Thyroid gland (tissue), 4 donors: Measurements from ENCODE around the gene MBNL2. TPM values are rescaled to one million over a fixed set of nuclear protein-coding genes. Genes with fewer than 3 reads are reported as not detected.
A peak's percentile ranks its signal among the peaks of the same experiment; 100 is the strongest.

ENCODE experiments used
- DNase-seq, 2 donors: peaks; one replicate each; pipeline ENCODE4 v3.0.0-alpha.2; 2019
- H3K27ac ChIP-seq, 3 donors: fragments of 200-600 bp; sonication (generic); 1 replicate in 2 of 3; 2 replicates in 1 of 3; pipeline ENCODE4 v1.5.1; 2016 to 2019; ENCODE audit warnings: mild to moderate bottlenecking in 1 of 3, moderate library complexity in 1 of 3
- H3K27me3 ChIP-seq: fragments of 200-600 bp; sonication (generic); one replicate; pipeline ENCODE4 v1.5.1; 2019
- H3K36me3 ChIP-seq, 2 donors: fragments of 200-600 bp; sonication (generic); one replicate each; pipeline ENCODE4 v1.5.1; 2016 to 2019
- H3K4me1 ChIP-seq, 2 donors: fragments of 200-600 bp; sonication (generic); one replicate each; pipeline ENCODE4 v1.5.1; 2017 to 2019
- H3K4me3 ChIP-seq, 3 donors: fragments of 200-600 bp; sonication (generic); replicated peaks in 1 of 3; 1 replicate in 2 of 3; 2 replicates in 1 of 3; pipeline ENCODE4 v1.5.1; 2016; ENCODE audit warnings: mild to moderate bottlenecking in 1 of 3
- H3K9me3 ChIP-seq: fragments of 200-600 bp; sonication (generic); one replicate; pipeline ENCODE4 v1.5.1; 2017
- CTCF ChIP-seq, 6 experiments: fragments of 200-600 bp in 3 of 6; fragments of 450-650 bp in 3 of 6; sonication (generic) in 3 of 6; IDR thresholded peaks; one replicate each; pipeline ENCODE4 v1.5.1; 2016 to 2019; ENCODE audit warnings: antibody characterized with exemption in 6 of 6, mild to moderate bottlenecking in 2 of 6, inconsistent platforms in 1 of 6, moderate library complexity in 1 of 6
- POLR2A ChIP-seq, 2 donors: fragments of 450-650 bp; IDR thresholded peaks; one replicate each; pipeline ENCODE4 v1.6.1; 2017; ENCODE audit warnings: antibody characterized with exemption in 2 of 2, mild to moderate bottlenecking in 2 of 2, moderate library complexity in 1 of 2
- WGBS, 2 donors: methylation state at CpG; one replicate each; pipeline ENCODE4 v1.1.5; 2017; 5-methylcytosine and 5-hydroxymethylcytosine counted together
- intact Hi-C: fragments of 100-400 bp; cut with DNase I; formaldehyde crosslinking; loops from one replicate; pipeline ENCODE4 v1.15.1; 2023
- total RNA-seq, 4 donors: library from RNA; depleted of rRNA; stranded (reverse); fragments of >200 nt; gene quantifications; one replicate each; pipeline ENCODE4 v1.2.3, GENCODE V29; 2016

Gene MBNL2
- total RNA-seq, 4 donors from 2014 or later, result 93.4 to 99.9 (median 98.3) TPM

GRCh38 chr13:97429681-97430081 is 207.5 kb downstream of the MBNL2 start:
- intact Hi-C loops, result loop anchor here (10.0 kb wide), 1 partner anchor 1775 kb away; the partner anchor contains the start of gene UBAC2

GRCh38 chr13:97430296-97430695 is 208.2 kb downstream of the MBNL2 start:
- WGBS, 2 donors, result 72 to 75% methylated on average over 4 of the region's 4 CpGs
- no peaks in the 10 kb centered on the region for H3K27me3 ChIP-seq
- no peaks in the 10 kb centered on the region for H3K4me1 ChIP-seq
- no peak overlapping the region for H3K4me3 ChIP-seq
- no peak for TF ChIP-seq CTCF (IDR thresholded peaks at IDR 0.05)
- no peak for TF ChIP-seq POLR2A (IDR thresholded peaks at IDR 0.05)
- DNase-seq, result no peak
- intact Hi-C loops, result loop anchor here (10.0 kb wide), 1 partner anchor 1775 kb away; the partner anchor contains the start of gene UBAC2
- H3K9me3 ChIP-seq, result no peaks in the 10 kb centered on the region
- no peak overlapping the region for H3K27ac ChIP-seq
- H3K36me3 ChIP-seq, result no peaks in the 10 kb centered on the region

More at GRCh38 chr13:97429681-97430081, 207.5 kb downstream of the MBNL2 start:
- H3K27me3 ChIP-seq, result no peaks in the 10 kb centered on the region
- H3K4me1 ChIP-seq, result no peaks in the 10 kb centered on the region
- H3K4me3 ChIP-seq, result no peak overlapping the region
- TF ChIP-seq CTCF (IDR thresholded peaks at IDR 0.05), result no peak
- 76 to 78% methylated on average over 6 of the region's 6 CpGs for WGBS, 2 donors
- H3K36me3 ChIP-seq, result no peaks in the 10 kb centered on the region
- no peaks in the 10 kb centered on the region for H3K9me3 ChIP-seq
- DNase-seq, result no peak
- H3K27ac ChIP-seq, result no peak overlapping the region

- no peaks in the 10 kb centered on the region for H3K27me3 ChIP-seq
- TF ChIP-seq CTCF (IDR thresholded peaks at IDR 0.05), result no peak
- TF ChIP-seq POLR2A (IDR thresholded peaks at IDR 0.05), result no peak
- no peaks in the 10 kb centered on the region for H3K36me3 ChIP-seq
- WGBS, 2 donors, result 87 to 93% methylated on average over 4 of the region's 4 CpGs
- H3K4me1 ChIP-seq, result no peaks in the 10 kb centered on the region
- no peak overlapping the region for H3K4me3 ChIP-seq
- intact Hi-C loops, result loop anchor here (10.0 kb wide), 1 partner anchor 1774 kb away; the partner anchor contains the start of gene UBAC2
- H3K27ac ChIP-seq, result no peak overlapping the region
- DNase-seq, result no peak
- no peaks in the 10 kb centered on the region for H3K9me3 ChIP-seq
Measured at GRCh38 chr13:97431171-97431764, 209.1 kb downstream of the MBNL2 start.

GRCh38 chr13:97432232-97432916 is 210.2 kb downstream of the MBNL2 start:
- Histone ChIP-seq H3K36me3 (no peaks in the 10 kb centered on the region), H3K9me3 (no peaks in the 10 kb centered on the region), H3K27me3 (no peaks in the 10 kb centered on the region), H3K4me3 (peak overlapping the region in 2 of 3 donors; percentile 21 to 45), H3K4me1 (peaks cover 0 to 8% of the 10 kb centered on the region in 2 donors), H3K27ac (peak overlapping the region in 2 of 3 donors; percentile 39 to 100)
- TF ChIP-seq POLR2A (IDR thresholded peaks at IDR 0.05) (peak in 1 of 2 donors; percentile 5), CTCF (IDR thresholded peaks at IDR 0.05) (no peak)
- WGBS, 2 donors, result 15 to 21% methylated on average over 19 of the region's 19 CpGs
- intact Hi-C loops, result loop anchor here (10.0 kb wide), 1 partner anchor 1772 kb away; the partner anchor contains the start of gene UBAC2
- no peak for DNase-seq
